IMR-90 (cell line): ENCODE measurements around the gene SARM1. TPM values are rescaled to one million over a fixed set of nuclear protein-coding genes. Genes with fewer than 3 reads are reported as not detected.
A peak's percentile ranks its signal among the peaks of the same experiment; 100 is the strongest.

ENCODE experiments used
- ATAC-seq: fragments of 200-7000 bp; cut with Tn5 transposase; 2 replicates; pipeline ENCODE4 v1.9.1; 2020; ENCODE audit warnings: low read depth, mild to moderate bottlenecking, moderate library complexity
- BruUV-seq: library from RNA; stranded (reverse); fragments of 400-500 nt; replicated peaks from 2 replicates; lab custom pipeline; 2021; lab: Mats Ljungman, UMichigan
- CTCF ChIA-PET: fragments of 300-600 bp; formaldehyde crosslinking; extraction: SDS; loops from one replicate; lab custom pipeline; 2021; ENCODE audit warnings: antibody characterized with exemption; lab: Yijun Ruan, JAX
- POLR2A ChIA-PET: fragments of 300-600 bp; sonication (Branson Sonifier 250); formaldehyde crosslinking; loops from one replicate; lab custom pipeline; 2022; ENCODE audit warnings: antibody characterized with exemption; ENCODE audit not compliant: unreplicated experiment; lab: Charles Lee
- DNase-seq: peaks from one replicate; pipeline ENCODE4 v3.0.0; 2013
- H2AFZ ChIP-seq: replicated peaks from 2 replicates; pipeline ENCODE3; 2013; ENCODE audit warnings: low read length, mild to moderate bottlenecking; ENCODE audit not compliant: poor library complexity
- H2AK5ac ChIP-seq: 2 replicates; pipeline ENCODE4 v1.6.1; 2013; ENCODE audit warnings: low read depth, low read length, inconsistent platforms
- H2AK9ac ChIP-seq: replicated peaks from 2 replicates; pipeline ENCODE3; 2013; ENCODE audit warnings: mild to moderate bottlenecking, low read depth, low read length, moderate library complexity; ENCODE audit not compliant: poor library complexity
- H2BK120ac ChIP-seq: 2 replicates; pipeline ENCODE4 v1.6.1; 2013; ENCODE audit warnings: low read depth, low read length, inconsistent platforms
- H2BK15ac ChIP-seq: 3 replicates; pipeline ENCODE4 v1.6.1; 2013; ENCODE audit warnings: low read depth, low read length, inconsistent platforms
- H2BK20ac ChIP-seq: 2 replicates; pipeline ENCODE4 v1.6.1; 2013; ENCODE audit warnings: low read depth, mild to moderate bottlenecking, inconsistent platforms, low read length, moderate library complexity
- H2BK5ac ChIP-seq: 2 replicates; pipeline ENCODE4 v1.6.1; 2013; ENCODE audit warnings: mild to moderate bottlenecking, low read depth, low read length, inconsistent platforms; ENCODE audit not compliant: poor library complexity, severe bottlenecking
- H3K14ac ChIP-seq: replicated peaks from 2 replicates; pipeline ENCODE4 v1.6.1; 2013; ENCODE audit warnings: low read depth, low read length, inconsistent platforms
- H3K18ac ChIP-seq: 2 replicates; pipeline ENCODE4 v1.6.1; 2013; ENCODE audit warnings: low read depth, low read length, control low read depth
- H3K23ac ChIP-seq: 2 replicates; pipeline ENCODE4 v1.6.1; 2013; ENCODE audit warnings: low read depth, low read length, inconsistent platforms
- H3K27ac ChIP-seq: 2 replicates; pipeline ENCODE4 v1.5.1; 2013; ENCODE audit warnings: mild to moderate bottlenecking, control low read depth, low read length; ENCODE audit not compliant: insufficient read depth
- H3K27me3 ChIP-seq: 2 replicates; pipeline ENCODE4 v1.6.1; 2013; ENCODE audit warnings: low read length; ENCODE audit not compliant: control insufficient read depth, insufficient read depth
- H3K36me3 ChIP-seq: 2 replicates; pipeline ENCODE4 v1.6.1; 2013; ENCODE audit warnings: low read length, mixed read lengths; ENCODE audit not compliant: control insufficient read depth, insufficient read depth
- H3K4ac ChIP-seq: 2 replicates; pipeline ENCODE4 v1.6.1; 2013; ENCODE audit warnings: low read depth, low read length, inconsistent platforms
- H3K4me1 ChIP-seq: 2 replicates; pipeline ENCODE4 v1.6.1; 2013; ENCODE audit warnings: low read length, mixed read lengths; ENCODE audit not compliant: control insufficient read depth, insufficient read depth
- H3K4me2 ChIP-seq: 2 replicates; pipeline ENCODE4 v1.6.1; 2013; ENCODE audit warnings: low read depth, mild to moderate bottlenecking, control low read depth, low read length, moderate library complexity
- H3K4me3 ChIP-seq: 2 replicates; pipeline ENCODE4 v1.5.1; 2013; ENCODE audit warnings: low read depth, mild to moderate bottlenecking, control low read depth, low read length, moderate library complexity; ENCODE audit not compliant: insufficient read depth
- H3K56ac ChIP-seq: 2 replicates; pipeline ENCODE4 v1.6.1; 2013; ENCODE audit warnings: low read length, inconsistent platforms; ENCODE audit not compliant: insufficient read depth; ENCODE audit errors: extremely low read depth
- H3K79me1 ChIP-seq, 2 experiments: 2 replicates each; pipeline ENCODE4 v1.6.1; 2013; ENCODE audit warnings: low read length in 2 of 2, inconsistent platforms in 1 of 2, low read depth in 1 of 2
- H3K9ac ChIP-seq: 2 replicates; pipeline ENCODE4 v1.6.1; 2013; ENCODE audit warnings: low read depth, low read length, control low read depth
- H3K9me1 ChIP-seq: 2 replicates; pipeline ENCODE4 v1.6.1; 2013; ENCODE audit warnings: low read length, inconsistent platforms; ENCODE audit not compliant: insufficient read depth
- H3K9me3 ChIP-seq: 2 replicates; pipeline ENCODE4 v1.6.1; 2013; ENCODE audit warnings: low read length; ENCODE audit not compliant: control insufficient read depth, insufficient read depth
- H4K20me1 ChIP-seq: 2 replicates; pipeline ENCODE4 v1.6.1; 2013; ENCODE audit warnings: low read length, inconsistent platforms; ENCODE audit not compliant: insufficient read depth
- H4K5ac ChIP-seq: 2 replicates; pipeline ENCODE4 v1.6.1; 2013; ENCODE audit warnings: mild to moderate bottlenecking, low read depth, low read length, control low read depth
- H4K8ac ChIP-seq, 2 experiments: 2 replicates each; pipeline ENCODE4 v1.6.1; 2013; ENCODE audit warnings: low read depth in 2 of 2, low read length in 2 of 2, control low read depth in 1 of 2, inconsistent platforms in 1 of 2
- H4K91ac ChIP-seq: 2 replicates; pipeline ENCODE4 v1.6.1; 2013; ENCODE audit warnings: low read depth, low read length, inconsistent platforms; ENCODE audit not compliant: insufficient read depth
- CEBPB ChIP-seq: IDR thresholded peaks from 2 replicates; pipeline ENCODE4 v1.6.1; 2012; ENCODE audit warnings: low read depth, low read length, improper control_type of control experiment
- CHD1 ChIP-seq: IDR thresholded peaks from 2 replicates; pipeline ENCODE4 v1.6.1; 2012; ENCODE audit warnings: low read depth, low read length, improper control_type of control experiment
- ELK1 ChIP-seq: fragments of 150-350 bp; IDR thresholded peaks from 2 replicates; pipeline ENCODE4 v1.6.1; 2016; ENCODE audit warnings: low read depth, mild to moderate bottlenecking, low read length, moderate library complexity, borderline replicate concordance
- FOS ChIP-seq: fragments of 150-350 bp; IDR thresholded peaks from 2 replicates; pipeline ENCODE4 v1.6.1; 2016; ENCODE audit warnings: low read depth, low read length
- MAFK ChIP-seq: IDR thresholded peaks from 2 replicates; pipeline ENCODE4 v1.6.1; 2012; ENCODE audit warnings: low read depth, low read length, improper control_type of control experiment
- MXI1 ChIP-seq: IDR thresholded peaks from 2 replicates; pipeline ENCODE4 v1.6.1; 2012; ENCODE audit warnings: low read depth, mild to moderate bottlenecking, low read length, moderate library complexity, borderline replicate concordance
- NFE2L2 ChIP-seq: fragments of 150-350 bp; IDR thresholded peaks from 2 replicates; pipeline ENCODE4 v1.6.1; 2016; ENCODE audit warnings: low read depth, mild to moderate bottlenecking, low read length
- RCOR1 ChIP-seq: IDR thresholded peaks from 2 replicates; pipeline ENCODE4 v1.6.1; 2012; ENCODE audit warnings: mild to moderate bottlenecking, low read length, improper control_type of control experiment; ENCODE audit not compliant: insufficient replicate concordance
- RFX5 ChIP-seq: IDR thresholded peaks from 2 replicates; pipeline ENCODE4 v1.8.0; 2012; ENCODE audit warnings: low read depth, mild to moderate bottlenecking, low read length, moderate library complexity
- SMC3 ChIP-seq: fragments of 150-350 bp; IDR thresholded peaks from 2 replicates; pipeline ENCODE4 v1.6.1; 2016; ENCODE audit warnings: low read depth, mild to moderate bottlenecking, antibody characterized with exemption, low read length, moderate library complexity
- WGBS, 2 experiments: methylation state at CpG; one replicate each; pipeline versions ENCODE4 v1.1.5 to v1.1.7; 2013; ENCODE audit warnings: missing lambda C conversion rate in 2 of 2; ENCODE audit not compliant: insufficient read length in 1 of 2; ENCODE audit errors: extremely low coverage in 2 of 2; 5-methylcytosine and 5-hydroxymethylcytosine counted together
- dilution Hi-C: fragments of 300-500 bp; cut with HindIII; formaldehyde crosslinking; loops from one replicate; pipeline ENCODE4 v1.14.3; 2018; ENCODE audit warnings: low sequenced_read_pairs; ENCODE audit not compliant: unreplicated experiment
- in situ Hi-C: fragments of 300-500 bp; cut with MboI; formaldehyde crosslinking; loops from 3 replicates; pipeline ENCODE4 v1.14.3; 2019; ENCODE audit warnings: low sequenced_read_pairs, inconsistent platforms, mixed read lengths
- intact Hi-C: fragments of 100-400 bp; cut with micrococcal nuclease; formaldehyde crosslinking; loops from 2 replicates; pipeline ENCODE4 v1.10.0; 2022
- polyA plus RNA-seq, 3 experiments: library from polyadenylated mRNA; depleted of rRNA; stranded (reverse); fragments of >200 nt; gene quantifications; 2 replicates each; pipeline ENCODE4 v1.2.3, GENCODE V29; 2012; ENCODE audit warnings: low replicate concordance in 1 of 3
- total RNA-seq: library from RNA; depleted of rRNA; stranded (reverse); fragments of >200 nt; gene quantifications from 2 replicates; pipeline ENCODE4 v1.2.3, GENCODE V29; 2012

The SARM1 gene
- total and polyA plus RNA-seq, 2 of the 4 experiments (the other 2 are of a cell fraction) = 3.4 to 11.4 TPM

DNA sequence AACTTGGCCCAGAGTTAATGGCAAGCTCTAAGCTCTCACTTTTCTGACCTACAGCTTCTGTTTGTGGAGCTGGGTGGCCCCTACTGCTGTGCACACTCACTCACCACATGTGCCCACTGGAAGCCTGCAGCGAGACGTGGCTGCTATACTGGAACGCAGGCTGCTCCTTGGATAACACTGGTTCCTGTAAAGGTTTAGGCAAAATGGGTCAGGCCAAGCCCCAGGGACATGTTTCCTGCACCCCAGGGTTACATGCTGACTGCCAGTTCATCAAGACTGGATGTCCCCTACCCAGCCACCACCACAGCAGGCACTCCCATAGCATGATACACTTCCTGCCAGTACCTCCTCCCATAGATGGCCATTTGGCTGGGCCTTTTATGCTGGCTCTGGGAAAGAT, 22.5 kb upstream of the SARM1 start:
- Histone ChIP-seq H3K14ac (no peak overlapping the region), H2AFZ (no peak overlapping the region), H3K18ac (no peak overlapping the region), H4K91ac (no peak overlapping the region), H3K4ac (no peak overlapping the region), H3K27me3 (no peaks in the 10 kb centered on the region), H3K9me1 (peaks cover 12% of the 10 kb centered on the region; the same call in 1 of the 2 replicates), H3K56ac (no peak overlapping the region), H3K4me3 (no peak overlapping the region), H3K23ac (no peak overlapping the region), H2BK20ac (no peak overlapping the region), H2BK120ac (no peak overlapping the region), H3K79me1 (peaks cover 13 to 55% of the 10 kb centered on the region in 2 experiments), H2AK9ac (no peak overlapping the region), H4K8ac (no peak overlapping the region), H4K5ac (no peak overlapping the region), H3K4me2 (no peak overlapping the region), H3K4me1 (peaks cover 16% of the 10 kb centered on the region), H2BK15ac (no peak overlapping the region), H3K9ac (no peak overlapping the region), H4K20me1 (peaks cover 13% of the 10 kb centered on the region), H3K9me3 (no peaks in the 10 kb centered on the region), H3K27ac (no peak overlapping the region), H2AK5ac (0 out of 2 replicates have a peak overlapping the region, but pooled peaks have one; percentile 30), H3K36me3 (peaks cover 74% of the 10 kb centered on the region), H2BK5ac (no peak overlapping the region)
- ATAC-seq (no peak), DNase-seq (no peak)
- no TSS peak for BruUV-seq
- CTCF ChIA-PET = no interaction called here
- intact Hi-C loops (loop anchor here (2.0 kb wide), 1 partner anchor 68 kb away; no protein-coding TSS in a partner anchor), dilution Hi-C loops (no loop called here), in situ Hi-C loops (loop anchor here (25.0 kb wide), 1 partner anchor 812 kb away; no protein-coding TSS in a partner anchor)
- POLR2A ChIA-PET = no interaction called here
- TF ChIP-seq SMC3 = no peak
- no peak for TF ChIP-seq NFE2L2
- no peak for TF ChIP-seq MAFK
- TF ChIP-seq CEBPB = no peak
- TF ChIP-seq CHD1 = no peak
- no peak for TF ChIP-seq MXI1
- TF ChIP-seq FOS = no peak
- TF ChIP-seq RFX5 = no peak
- no peak for TF ChIP-seq RCOR1
- no peak for TF ChIP-seq ELK1
- WGBS, 2 experiments = no CpG with 5 or more reads among the region's 3 CpGs
